Measurements from ENCODE around the gene CCSER1. TPM values are rescaled to one million over a fixed set of nuclear protein-coding genes. Genes with fewer than 3 reads are reported as not detected.

Gene CCSER1
- total and polyA plus RNA-seq, 2 donors (not counting 1 experiment from before 2014, with no cell fraction given): under 0.01 TPM; not detected in 1

- no peak for TF ChIP-seq CTCF (conservative IDR thresholded peaks at IDR 0.05 in 1 of 2, IDR thresholded peaks at IDR 0.05 in 1 of 2; ENCODE audit: low read depth in 1 of 2, low read length in 2 of 2)
- TF ChIP-seq EZH2 (IDR thresholded peaks at IDR 0.05; ENCODE audit: low read length, missing control alignments): no peak
- Histone ChIP-seq H3K4me2 (ENCODE audit: extremely low read depth, insufficient read depth, low read length) (no peak overlapping the region), H3K27me3 (ENCODE audit: control insufficient read depth, insufficient read depth, low read length) (no peaks in the 10 kb centered on the region), H3K36me3 (ENCODE audit: control insufficient read depth, insufficient read depth, low read length) (no peaks in the 10 kb centered on the region), H3K4me1 (ENCODE audit: control insufficient read depth, extremely low read depth, insufficient read depth, low read length) (no peaks in the 10 kb centered on the region), H4K20me1 (ENCODE audit: control insufficient read depth, extremely low read depth, insufficient read depth, low read length) (no peaks in the 10 kb centered on the region), H3K9ac (ENCODE audit: insufficient read depth, low read length) (no peak overlapping the region), H3K4me3 (replicated peaks in 1 of 4; ENCODE audit: control extremely low read depth in 1 of 4, insufficient read depth in 1 of 4, low read depth in 3 of 4, low read length in 4 of 4) (no peak overlapping the region), H3K79me2 (ENCODE audit: control insufficient read depth, insufficient read depth, low read length) (no peaks in the 10 kb centered on the region), H3K9me3 (ENCODE audit: control insufficient read depth, insufficient read depth, low read depth, low read length) (no peaks in the 10 kb centered on the region), H2AFZ (ENCODE audit: low read length) (no peak overlapping the region), H3K27ac (ENCODE audit: insufficient read depth, low read length) (no peak overlapping the region)
- DNase-seq (ENCODE audit: low read depth in 2 of 2): no peak
Observed at GRCh38 chr4:90345549-90346215, 218.5 kb downstream of the CCSER1 start.

- no peak overlapping the region for H2AFZ ChIP-seq (ENCODE audit: low read length)
Observed at GRCh38 chr4:90349636-90350035, 222.4 kb downstream of the CCSER1 start.

More at GRCh38 chr4:90349636-90350035, 222.4 kb downstream of the CCSER1 start:
- TF ChIP-seq EZH2 (IDR thresholded peaks at IDR 0.05; ENCODE audit: low read length, missing control alignments): no peak
- no peak for TF ChIP-seq CTCF (conservative IDR thresholded peaks at IDR 0.05 in 1 of 2, IDR thresholded peaks at IDR 0.05 in 1 of 2; ENCODE audit: low read depth in 1 of 2, low read length in 2 of 2)
- no peaks in the 10 kb centered on the region for H3K27me3 ChIP-seq (ENCODE audit: control insufficient read depth, insufficient read depth, low read length)
- no peak overlapping the region for H3K4me3 ChIP-seq (replicated peaks in 1 of 4; ENCODE audit: control extremely low read depth in 1 of 4, insufficient read depth in 1 of 4, low read depth in 3 of 4, low read length in 4 of 4)
- no peaks in the 10 kb centered on the region for H3K79me2 ChIP-seq (ENCODE audit: control insufficient read depth, insufficient read depth, low read length)
- H3K36me3 ChIP-seq (ENCODE audit: control insufficient read depth, insufficient read depth, low read length): no peaks in the 10 kb centered on the region
- H3K4me1 ChIP-seq (ENCODE audit: control insufficient read depth, extremely low read depth, insufficient read depth, low read length): no peaks in the 10 kb centered on the region
- no peak overlapping the region for H3K27ac ChIP-seq (ENCODE audit: insufficient read depth, low read length)
- H3K4me2 ChIP-seq (ENCODE audit: extremely low read depth, insufficient read depth, low read length): no peak overlapping the region
- no peaks in the 10 kb centered on the region for H3K9me3 ChIP-seq (ENCODE audit: control insufficient read depth, insufficient read depth, low read depth, low read length)
- no peaks in the 10 kb centered on the region for H4K20me1 ChIP-seq (ENCODE audit: control insufficient read depth, extremely low read depth, insufficient read depth, low read length)
- DNase-seq (ENCODE audit: low read depth in 2 of 2): peak in 1 of 2 donors; percentile 1
- no peak overlapping the region for H3K9ac ChIP-seq (ENCODE audit: insufficient read depth, low read length)

All from fibroblast of lung (primary cell).